ENCODE results near the gene S100A4.

Gene S100A4

GRCh38 chr1:153513023-153513422 lies 32.6 kb downstream of the S100A4 start:
- H3K4me3 ChIP-seq (ENCODE audit: low read length) = no peak overlapping the region
- DNase-seq (ENCODE audit: low read depth) = no peak
- TF ChIP-seq, protein P1, sequence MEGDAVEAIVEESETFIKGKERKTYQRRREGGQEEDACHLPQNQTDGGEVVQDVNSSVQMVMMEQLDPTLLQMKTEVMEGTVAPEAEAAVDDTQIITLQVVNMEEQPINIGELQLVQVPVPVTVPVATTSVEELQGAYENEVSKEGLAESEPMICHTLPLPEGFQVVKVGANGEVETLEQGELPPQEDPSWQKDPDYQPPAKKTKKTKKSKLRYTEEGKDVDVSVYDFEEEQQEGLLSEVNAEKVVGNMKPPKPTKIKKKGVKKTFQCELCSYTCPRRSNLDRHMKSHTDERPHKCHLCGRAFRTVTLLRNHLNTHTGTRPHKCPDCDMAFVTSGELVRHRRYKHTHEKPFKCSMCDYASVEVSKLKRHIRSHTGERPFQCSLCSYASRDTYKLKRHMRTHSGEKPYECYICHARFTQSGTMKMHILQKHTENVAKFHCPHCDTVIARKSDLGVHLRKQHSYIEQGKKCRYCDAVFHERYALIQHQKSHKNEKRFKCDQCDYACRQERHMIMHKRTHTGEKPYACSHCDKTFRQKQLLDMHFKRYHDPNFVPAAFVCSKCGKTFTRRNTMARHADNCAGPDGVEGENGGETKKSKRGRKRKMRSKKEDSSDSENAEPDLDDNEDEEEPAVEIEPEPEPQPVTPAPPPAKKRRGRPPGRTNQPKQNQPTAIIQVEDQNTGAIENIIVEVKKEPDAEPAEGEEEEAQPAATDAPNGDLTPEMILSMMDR (IDR thresholded peaks at IDR 0.05; ENCODE audit: insufficient read depth, low read depth, low read length, missing control alignments) = peak; percentile 18

GRCh38 chr1:153510984-153511410 lies 34.6 kb downstream of the S100A4 start:
- no peak overlapping the region for H3K4me3 ChIP-seq (ENCODE audit: low read length)
- TF ChIP-seq, protein P1 (IDR thresholded peaks at IDR 0.05; ENCODE audit: insufficient read depth, low read depth, low read length, missing control alignments) = peak; percentile 94
- DNase-seq (ENCODE audit: low read depth) = peak; percentile 78

DNA sequence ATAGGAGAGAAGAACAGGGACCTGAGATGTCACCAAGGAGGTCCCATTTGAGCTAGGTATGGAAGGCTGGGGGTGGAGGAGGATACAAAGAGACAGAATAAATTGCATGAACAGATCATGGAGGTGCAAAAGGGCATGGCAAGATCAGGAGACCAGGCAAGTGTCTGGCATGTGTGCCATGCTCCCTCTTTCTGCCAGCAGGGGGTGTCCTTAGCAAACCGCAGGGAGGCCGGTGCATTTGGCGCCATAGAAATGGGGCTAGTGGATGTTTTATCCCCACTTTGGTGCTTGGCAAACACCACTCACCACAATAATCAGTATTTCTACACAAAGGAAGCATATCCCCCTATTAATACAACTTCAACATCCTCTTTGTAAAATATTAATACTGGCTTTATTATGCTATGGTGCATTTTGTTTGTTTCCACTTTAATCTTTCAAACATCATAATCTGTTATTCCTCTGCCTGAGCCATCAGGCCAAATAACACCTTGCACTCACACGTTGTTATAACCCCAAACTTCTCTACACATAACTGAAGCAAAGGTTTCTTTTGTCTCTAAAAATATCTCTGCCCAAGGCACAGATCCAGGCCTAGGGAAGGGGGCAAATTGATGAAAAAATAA lies 35.8 kb downstream of the S100A4 start:
- no peak overlapping the region for H3K4me3 ChIP-seq (ENCODE audit: low read length)
- DNase-seq (ENCODE audit: low read depth) = peak; percentile 68
- TF ChIP-seq, protein P1 (IDR thresholded peaks at IDR 0.05; ENCODE audit: insufficient read depth, low read depth, low read length, missing control alignments) = peak; percentile 86

- DNase-seq (ENCODE audit: low read depth) = peak; percentile 65
- TF ChIP-seq, protein P1 (IDR thresholded peaks at IDR 0.05; ENCODE audit: insufficient read depth, low read depth, low read length, missing control alignments) = no peak
- no peak overlapping the region for H3K4me3 ChIP-seq (ENCODE audit: low read length)
Measured at GRCh38 chr1:153509036-153509435, 36.6 kb downstream of the S100A4 start.

DNA sequence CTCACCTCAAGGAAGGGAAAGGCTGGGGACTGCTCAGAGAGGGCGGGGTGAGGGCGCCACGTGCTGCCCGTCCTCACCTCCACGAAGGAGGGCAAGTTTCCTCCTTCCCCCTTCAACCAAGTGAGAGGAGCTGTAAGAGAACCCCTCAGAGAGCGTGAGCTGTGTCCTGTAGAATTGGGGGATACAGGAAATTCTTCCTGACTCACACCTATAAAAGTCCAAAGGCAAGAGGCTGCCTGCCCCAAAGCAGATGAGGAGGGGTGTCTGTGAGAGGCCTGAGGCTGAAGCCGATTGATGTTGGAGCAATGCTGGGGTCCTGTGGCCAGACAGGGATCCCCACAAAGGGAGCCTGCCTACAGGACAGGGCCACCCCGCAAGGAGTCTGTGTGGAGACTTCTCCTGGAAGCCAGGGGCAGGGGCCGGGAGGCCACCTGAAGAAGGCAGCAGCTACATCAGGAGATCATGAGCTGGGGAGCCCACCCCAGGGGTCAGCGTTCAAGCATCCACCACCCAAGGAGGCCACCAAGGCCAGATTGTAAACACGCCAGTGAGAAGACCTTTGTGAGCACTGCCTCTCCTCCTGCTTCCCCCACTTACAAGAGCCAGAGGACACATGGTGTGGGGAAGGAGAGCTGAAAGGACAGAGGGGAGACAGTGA lies 37.6 kb downstream of the S100A4 start:
- TF ChIP-seq, protein P1 (IDR thresholded peaks at IDR 0.05; ENCODE audit: insufficient read depth, low read depth, low read length, missing control alignments) = no peak
- no peak for DNase-seq (ENCODE audit: low read depth)

DNA sequence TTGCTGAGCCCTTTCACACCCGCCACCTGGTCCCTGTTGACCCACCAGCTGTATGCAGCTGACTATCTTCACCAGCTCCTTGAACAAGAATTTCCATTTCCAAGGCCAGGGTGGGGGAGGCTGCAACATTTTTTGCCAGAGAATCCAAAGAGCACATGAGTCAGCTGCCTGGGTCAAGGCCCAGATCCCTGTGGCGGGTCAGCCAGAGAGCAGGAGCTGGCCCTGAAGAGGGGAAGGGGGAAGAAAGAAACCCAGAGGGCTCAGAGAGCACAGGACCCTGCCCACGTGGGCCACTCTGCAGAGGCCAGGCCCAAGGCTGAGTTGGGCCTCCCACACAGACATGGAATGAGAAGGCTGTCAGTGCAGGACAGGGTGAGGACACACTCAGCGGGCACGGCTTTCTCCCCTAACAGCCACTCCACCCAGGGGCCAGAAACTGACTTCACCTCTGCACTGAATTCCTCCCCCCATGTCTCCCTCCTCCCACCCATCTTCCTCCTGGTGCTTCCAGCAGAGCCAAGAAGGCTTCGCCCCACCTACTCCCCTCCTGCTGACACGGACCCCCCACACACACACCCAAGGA lies 38.7 kb downstream of the S100A4 start:
- TF ChIP-seq, protein P1 (IDR thresholded peaks at IDR 0.05; ENCODE audit: insufficient read depth, low read depth, low read length, missing control alignments) = no peak
- DNase-seq (ENCODE audit: low read depth) = peak; percentile 57
- H3K4me3 ChIP-seq (ENCODE audit: low read length) = no peak overlapping the region

More for the DNA sequence above, 37.6 kb downstream of the S100A4 start:
- H3K4me3 ChIP-seq (ENCODE audit: low read length) = no peak overlapping the region

Measured in epithelial cell of esophagus (primary cell).